Hepatocyte (in vitro differentiated cells): ENCODE data around the gene DEFB126.

Experiments used
- EZH2 ChIP-seq: fragments of 200-600 bp; sonication (generic); IDR thresholded peaks from 2 replicates; pipeline ENCODE4 v1.6.1; 2016; ENCODE audit warnings: antibody characterized with exemption, mild to moderate bottlenecking, borderline replicate concordance
- TF ChIP-seq, protein P1 (sequence below): fragments of 200-600 bp; sonication (generic); IDR thresholded peaks from 2 replicates; pipeline ENCODE4 v1.5.1; 2016; ENCODE audit warnings: antibody characterized with exemption, mild to moderate bottlenecking; ENCODE audit not compliant: poor library complexity

DNA sequence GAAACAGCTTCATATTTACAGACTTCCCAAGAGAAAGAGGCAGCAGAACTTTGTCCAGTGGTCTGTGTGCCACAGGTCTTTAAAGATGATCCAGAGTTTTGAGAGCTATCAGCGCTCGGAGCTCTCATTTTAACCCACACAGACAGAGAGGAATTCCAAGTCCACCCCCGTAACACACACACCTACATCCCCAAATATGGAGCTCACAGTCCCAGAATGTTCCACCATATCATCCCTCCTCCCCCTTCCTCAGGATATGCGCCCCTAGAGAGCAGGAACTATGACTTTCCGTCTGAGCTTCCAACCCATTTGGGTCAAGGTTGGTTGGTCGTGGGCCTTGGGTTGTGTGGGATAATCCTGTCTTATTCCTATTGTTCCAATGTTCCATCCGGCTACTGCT lies 47.2 kb downstream of the DEFB126 start, which contains the start of gene DEFB128:
- TF ChIP-seq, protein P1, sequence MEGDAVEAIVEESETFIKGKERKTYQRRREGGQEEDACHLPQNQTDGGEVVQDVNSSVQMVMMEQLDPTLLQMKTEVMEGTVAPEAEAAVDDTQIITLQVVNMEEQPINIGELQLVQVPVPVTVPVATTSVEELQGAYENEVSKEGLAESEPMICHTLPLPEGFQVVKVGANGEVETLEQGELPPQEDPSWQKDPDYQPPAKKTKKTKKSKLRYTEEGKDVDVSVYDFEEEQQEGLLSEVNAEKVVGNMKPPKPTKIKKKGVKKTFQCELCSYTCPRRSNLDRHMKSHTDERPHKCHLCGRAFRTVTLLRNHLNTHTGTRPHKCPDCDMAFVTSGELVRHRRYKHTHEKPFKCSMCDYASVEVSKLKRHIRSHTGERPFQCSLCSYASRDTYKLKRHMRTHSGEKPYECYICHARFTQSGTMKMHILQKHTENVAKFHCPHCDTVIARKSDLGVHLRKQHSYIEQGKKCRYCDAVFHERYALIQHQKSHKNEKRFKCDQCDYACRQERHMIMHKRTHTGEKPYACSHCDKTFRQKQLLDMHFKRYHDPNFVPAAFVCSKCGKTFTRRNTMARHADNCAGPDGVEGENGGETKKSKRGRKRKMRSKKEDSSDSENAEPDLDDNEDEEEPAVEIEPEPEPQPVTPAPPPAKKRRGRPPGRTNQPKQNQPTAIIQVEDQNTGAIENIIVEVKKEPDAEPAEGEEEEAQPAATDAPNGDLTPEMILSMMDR: no peak
- no peak for TF ChIP-seq EZH2
